Lung (tissue), 12 donors: ENCODE measurements around the gene IGDCC3. TPM values are rescaled to one million over a fixed set of nuclear protein-coding genes. Genes with fewer than 3 reads are reported as not detected.

Experiments
- ATAC-seq: fragments of 200-7000 bp; cut with Tn5 transposase; one replicate; pipeline ENCODE4 v1.9.1; 2020; ENCODE audit warnings: moderate number of reproducible peaks; ENCODE audit not compliant: insufficient read depth, low FRiP score
- DNase-seq, 3 donors: peaks; one replicate each; pipeline ENCODE4 v3.0.0-alpha.2; 2013 to 2017
- H3K27ac ChIP-seq, 2 donors: one replicate each; pipeline ENCODE4 v1.5.1; 2013; ENCODE audit warnings: mild to moderate bottlenecking in 2 of 2, moderate library complexity in 2 of 2, control low read depth in 1 of 2, inconsistent platforms in 1 of 2, low read depth in 1 of 2, low read length in 1 of 2
- H3K27me3 ChIP-seq, 3 donors: one replicate each; pipeline ENCODE4 v1.5.1; 2013; ENCODE audit warnings: low read length in 2 of 3; ENCODE audit not compliant: control insufficient read depth in 3 of 3, insufficient read depth in 3 of 3
- H3K36me3 ChIP-seq, 4 donors: one replicate each; pipeline ENCODE4 v1.5.1; 2013; ENCODE audit warnings: low read length in 4 of 4, mild to moderate bottlenecking in 1 of 4, moderate library complexity in 1 of 4; ENCODE audit not compliant: control insufficient read depth in 4 of 4, insufficient read depth in 4 of 4
- H3K4me1 ChIP-seq, 5 donors: one replicate each; pipeline ENCODE4 v1.5.1; 2013; ENCODE audit warnings: low read length in 5 of 5, mild to moderate bottlenecking in 2 of 5, moderate library complexity in 1 of 5; ENCODE audit not compliant: control insufficient read depth in 5 of 5, insufficient read depth in 5 of 5
- H3K4me3 ChIP-seq: one replicate; pipeline ENCODE4 v1.5.1; 2013; ENCODE audit warnings: mild to moderate bottlenecking, control low read depth, moderate library complexity
- H3K9ac ChIP-seq, 2 donors: one replicate each; pipeline ENCODE4 v1.5.1; 2013; ENCODE audit warnings: low read length in 2 of 2, control low read depth in 1 of 2; ENCODE audit not compliant: insufficient read depth in 1 of 2
- H3K9me3 ChIP-seq, 4 donors: one replicate each; pipeline ENCODE4 v1.5.1; 2013; ENCODE audit warnings: low read length in 3 of 4, mild to moderate bottlenecking in 1 of 4, moderate library complexity in 1 of 4; ENCODE audit not compliant: control insufficient read depth in 4 of 4, insufficient read depth in 3 of 4
- CTCF ChIP-seq: IDR thresholded peaks from 2 replicates; pipeline ENCODE4 v1.5.1; 2012; ENCODE audit warnings: mild to moderate bottlenecking; ENCODE audit errors: control extremely low read depth, extremely low read depth
- WGBS, 2 donors: extraction: QIAGEN DNeasy Blood & Tissue Kit; methylation state at CpG; one replicate each; pipeline ENCODE4 v1.1.7; 2013; 5-methylcytosine and 5-hydroxymethylcytosine counted together
- polyA plus RNA-seq, 2 donors: library from polyadenylated mRNA; stranded (reverse); fragments of 200-250 nt; gene quantifications; one replicate each; pipeline ENCODE4 v1.2.1, GENCODE V29; 2013
- total RNA-seq, 2 donors: library from RNA; depleted of rRNA in 1 of 2; stranded (reverse); fragments of >200 nt in 1 of 2; gene quantifications; one replicate each; pipeline ENCODE4 v1.2.1, GENCODE V29; 2014 to 2021
- donor health status: control.
- donor health status: control.
- donor health status: Bipolar disorder and iron deficiency.
- donor health status: healthy.
- donor health status: DM: yes; HTN: yes; CAD: no.

IGDCC3 gene
- total and polyA plus RNA-seq, 4 donors, result 0.09 to 1.3 TPM; not detected in 2

DNA sequence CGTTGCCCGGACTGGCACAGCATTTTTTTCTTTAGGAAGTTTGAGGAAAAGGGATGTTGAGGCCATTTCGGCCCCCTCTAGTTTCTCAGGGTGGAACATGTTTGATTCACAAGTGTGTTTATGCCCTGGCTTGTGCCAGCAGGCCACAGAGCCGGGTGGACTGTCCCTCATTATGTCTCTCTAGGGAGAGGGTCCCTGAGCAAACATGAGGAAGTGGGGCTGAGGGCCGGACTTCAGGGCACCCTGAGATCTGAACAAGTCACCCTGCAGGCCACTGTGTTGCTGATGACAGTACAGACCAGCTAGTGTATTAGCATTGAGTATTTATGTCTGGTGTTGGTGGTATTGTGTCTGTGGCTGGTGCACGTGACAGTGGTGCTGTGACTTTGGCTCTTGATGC, 38.4 kb downstream of the IGDCC3 start:
- 80 to 86% methylated on average over 6 of the region's 6 CpGs for WGBS, 2 donors
- no peaks in the 10 kb centered on the region for H3K9me3 ChIP-seq
- H3K9ac ChIP-seq, result no peak overlapping the region
- TF ChIP-seq CTCF, result no peak
- ATAC-seq (no peak), DNase-seq (no peak)
- H3K4me3 ChIP-seq, result no peak overlapping the region
- H3K36me3 ChIP-seq, result peaks cover 0 to 3% (median 0%) of the 10 kb centered on the region in 4 donors
- H3K27ac ChIP-seq, result no peak overlapping the region
- no peaks in the 10 kb centered on the region for H3K27me3 ChIP-seq
- peaks cover 0 to 30% (median 4%) of the 10 kb centered on the region in 5 donors for H3K4me1 ChIP-seq

DNA sequence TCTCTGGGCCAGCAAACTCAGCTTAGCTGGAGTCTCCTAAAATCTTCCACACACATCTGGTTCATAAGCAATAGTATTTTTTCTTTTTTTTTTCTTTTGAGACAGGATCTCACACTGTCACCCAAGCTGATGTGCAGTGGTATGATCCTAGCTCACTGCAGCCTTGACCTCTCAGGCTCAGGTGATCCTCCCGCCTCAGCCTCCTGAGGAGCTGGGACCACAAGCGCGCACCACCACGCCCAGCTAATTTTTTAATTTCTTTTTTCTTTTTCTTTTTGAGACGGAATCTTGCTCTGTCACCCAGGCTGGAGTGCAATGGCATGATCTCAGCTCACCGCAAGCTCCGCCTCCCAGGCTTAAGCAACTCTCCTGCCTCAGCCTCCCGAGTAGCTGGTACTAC, 39.0 kb downstream of the IGDCC3 start:
- H3K9ac ChIP-seq, result no peak overlapping the region
- 93% methylated on average over 8 of the region's 8 CpGs for WGBS, 2 donors
- no peak for TF ChIP-seq CTCF
- peaks cover 0 to 3% (median 0%) of the 10 kb centered on the region in 4 donors for H3K36me3 ChIP-seq
- H3K27me3 ChIP-seq, result no peaks in the 10 kb centered on the region
- no peak for DNase-seq
- no peak overlapping the region for H3K4me3 ChIP-seq
- H3K27ac ChIP-seq, result no peak overlapping the region
- H3K9me3 ChIP-seq, result no peaks in the 10 kb centered on the region
- H3K4me1 ChIP-seq, result peaks cover 0 to 35% (median 4%) of the 10 kb centered on the region in 5 donors
- no peak for ATAC-seq

GRCh38 chr15:65338366-65338765, 39.4 kb downstream of the IGDCC3 start:
- H3K36me3 ChIP-seq, result peaks cover 0 to 3% (median 0%) of the 10 kb centered on the region in 4 donors
- H3K9ac ChIP-seq, result no peak overlapping the region
- no peaks in the 10 kb centered on the region for H3K9me3 ChIP-seq
- no peak overlapping the region for H3K4me3 ChIP-seq
- WGBS, 2 donors, result 81 to 85% methylated on average over 3 of the region's 3 CpGs
- peaks cover 0 to 35% (median 4%) of the 10 kb centered on the region in 5 donors for H3K4me1 ChIP-seq
- H3K27me3 ChIP-seq, result no peaks in the 10 kb centered on the region
- no peak for TF ChIP-seq CTCF
- DNase-seq (no peak), ATAC-seq (no peak)
- H3K27ac ChIP-seq, result no peak overlapping the region

GRCh38 chr15:65337436-65338070, 40.2 kb downstream of the IGDCC3 start:
- 76 to 83% methylated on average over 6 of the region's 6 CpGs for WGBS, 2 donors
- no peak for TF ChIP-seq CTCF
- peaks cover 0 to 35% (median 4%) of the 10 kb centered on the region in 5 donors for H3K4me1 ChIP-seq
- peaks cover 0 to 3% (median 0%) of the 10 kb centered on the region in 4 donors for H3K36me3 ChIP-seq
- ATAC-seq, result no peak
- H3K27ac ChIP-seq, result no peak overlapping the region
- H3K9ac ChIP-seq, result no peak overlapping the region
- H3K9me3 ChIP-seq, result no peaks in the 10 kb centered on the region
- peak in 1 of 3 donors; percentile 49 for DNase-seq
- H3K4me3 ChIP-seq, result no peak overlapping the region
- no peaks in the 10 kb centered on the region for H3K27me3 ChIP-seq
